Adipose tissue (tissue), 3 donors: ENCODE results near the gene FBXL5. TPM values are rescaled to one million over a fixed set of nuclear protein-coding genes. Genes with fewer than 3 reads are reported as not detected.
"Not testable (repeated sequence)": the region's sequence is repeated elsewhere in the genome, so short reads cannot be mapped to it uniquely, and the experiment has no call there.

ENCODE experiments used
- H3K27ac ChIP-seq: one replicate; pipeline ENCODE4 v1.5.1; 2013; ENCODE audit warnings: low read depth, low read length
- WGBS, 3 donors: extraction: QIAGEN DNeasy Blood & Tissue Kit; methylation state at CpG; one replicate each; pipeline ENCODE4 v1.1.7; 2013; 5-methylcytosine and 5-hydroxymethylcytosine counted together
- polyA plus RNA-seq, 3 donors: library from polyadenylated mRNA; stranded (reverse); fragments of 200-250 nt; gene quantifications; one replicate each; pipeline ENCODE4 v1.2.3, GENCODE V29; 2013
- donor health status: healthy with polysubstance abuse.
- donor health status: Bipolar disorder and iron deficiency.
- donor health status: healthy.

FBXL5 gene
- polyA plus RNA-seq, 3 donors, result 26.3 to 100 (median 79.4) TPM

DNA sequence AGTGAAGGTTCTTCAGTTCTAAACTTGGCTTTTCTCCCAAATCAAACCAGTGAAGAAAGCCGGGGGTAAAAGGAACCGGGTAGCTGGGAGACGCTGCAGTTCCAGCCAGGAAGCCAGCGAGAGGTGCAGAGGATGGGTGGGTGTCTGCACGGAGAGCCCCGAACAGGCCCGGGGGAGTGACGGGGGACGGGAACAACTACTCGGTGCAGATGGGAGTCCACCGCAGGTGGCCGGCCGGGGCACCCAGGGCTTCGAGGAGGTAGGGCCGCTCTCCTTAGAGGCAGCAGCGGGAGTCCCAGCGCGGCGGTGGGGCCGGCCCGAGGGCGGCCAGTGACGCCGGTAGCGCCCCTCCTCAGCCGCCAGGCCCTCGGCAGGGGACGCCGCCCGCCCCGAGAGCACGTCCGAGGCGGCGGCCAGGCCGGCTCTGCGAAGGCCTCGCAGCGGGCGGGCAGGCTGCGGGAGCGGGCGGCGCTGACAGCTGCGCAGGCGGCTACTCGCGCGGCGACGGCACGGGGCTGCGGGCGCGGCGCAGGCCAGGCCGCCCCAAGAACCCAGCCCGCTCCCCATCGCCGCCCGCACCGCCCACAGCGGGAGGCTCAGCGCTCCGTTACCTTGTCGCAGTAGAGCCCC is 449 bp downstream of the FBXL5 start:
- 0% methylated on average over 44 to 66 of the region's 66 CpGs for WGBS, 3 donors
- peak overlapping the region; percentile 83 for H3K27ac ChIP-seq

DNA sequence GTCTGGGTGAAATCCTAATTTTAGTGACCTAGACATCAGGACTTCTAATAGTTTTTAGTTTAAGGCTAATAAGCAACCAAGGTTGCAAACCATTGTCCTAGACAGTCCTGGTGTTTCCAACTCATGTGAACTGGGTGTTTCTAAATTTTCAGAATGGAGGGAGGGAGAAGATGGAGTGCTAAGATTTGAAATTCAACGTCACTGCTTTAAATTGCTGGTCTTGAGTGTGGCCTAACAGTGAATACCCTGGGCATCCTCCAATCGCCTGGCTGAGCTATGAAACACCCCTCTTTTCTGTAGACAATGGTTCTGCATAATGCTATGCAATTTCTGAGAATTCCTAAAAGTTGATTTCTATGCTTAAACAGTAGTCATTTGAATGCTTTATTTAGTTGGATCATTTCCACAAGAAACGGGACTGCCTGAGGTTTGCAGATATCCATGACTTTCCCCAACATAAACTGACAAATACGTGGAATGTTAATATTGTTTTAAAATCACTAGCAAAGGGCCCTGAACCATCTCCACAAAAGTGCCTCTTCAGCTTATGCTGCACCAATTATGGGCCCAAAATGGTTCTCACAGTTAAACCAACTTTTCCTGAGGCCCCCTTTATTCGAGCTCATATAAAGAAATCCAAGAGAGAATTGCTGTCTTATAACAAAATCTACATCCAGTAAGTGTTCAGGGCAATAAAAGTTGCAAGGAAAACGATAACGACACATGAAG is 1.1 kb downstream of the FBXL5 start:
- 0 to 2% (median 1%) methylated on average over 7 of the region's 7 CpGs for WGBS, 3 donors
- H3K27ac ChIP-seq, result no peak overlapping the region

DNA sequence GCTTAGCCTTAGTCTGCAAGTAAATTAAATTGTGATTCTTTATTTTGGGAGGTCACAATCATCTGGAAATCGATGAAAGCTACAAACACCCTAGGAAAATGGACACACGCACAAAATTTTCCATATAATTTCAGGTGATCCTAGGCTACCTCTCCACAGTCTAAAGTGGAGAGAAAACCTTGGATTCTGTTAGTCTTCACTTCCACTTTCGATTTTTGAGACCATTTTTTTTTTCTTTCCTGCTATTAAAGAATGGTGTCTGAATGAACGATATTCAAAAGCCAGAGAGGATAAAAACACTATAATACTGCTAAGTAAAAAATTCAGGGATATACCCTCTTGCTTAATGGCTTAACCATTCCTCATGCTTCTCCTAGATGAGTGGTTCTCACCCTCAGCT is 1.7 kb downstream of the FBXL5 start:
- WGBS, 3 donors, result 11 to 28% (median 18%) methylated on average over 4 of the region's 4 CpGs

DNA sequence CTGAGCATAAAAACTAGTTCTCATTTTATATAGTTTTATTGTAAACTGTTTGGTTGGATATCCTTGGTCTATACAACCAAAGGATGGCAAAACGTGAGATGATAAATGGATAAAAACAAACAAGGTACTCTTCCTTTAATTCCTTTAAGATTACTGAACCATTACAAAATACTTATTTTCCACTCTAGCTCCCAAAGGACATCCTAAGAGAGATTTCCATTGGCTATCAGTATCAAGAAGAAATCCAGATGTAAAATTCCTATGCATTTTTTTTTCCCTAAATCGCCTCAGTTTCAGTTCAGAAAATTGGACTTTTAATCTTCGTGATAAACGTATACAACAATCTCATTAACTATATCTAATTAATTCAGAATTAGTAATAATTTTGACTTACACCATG is 2.3 kb downstream of the FBXL5 start:
- WGBS, 3 donors, result 28 to 48% (median 45%) methylated on average over 4 of the region's 4 CpGs
- no peak overlapping the region for H3K27ac ChIP-seq

More for the DNA sequence above, 1.7 kb downstream of the FBXL5 start:
- no peak overlapping the region for H3K27ac ChIP-seq

DNA sequence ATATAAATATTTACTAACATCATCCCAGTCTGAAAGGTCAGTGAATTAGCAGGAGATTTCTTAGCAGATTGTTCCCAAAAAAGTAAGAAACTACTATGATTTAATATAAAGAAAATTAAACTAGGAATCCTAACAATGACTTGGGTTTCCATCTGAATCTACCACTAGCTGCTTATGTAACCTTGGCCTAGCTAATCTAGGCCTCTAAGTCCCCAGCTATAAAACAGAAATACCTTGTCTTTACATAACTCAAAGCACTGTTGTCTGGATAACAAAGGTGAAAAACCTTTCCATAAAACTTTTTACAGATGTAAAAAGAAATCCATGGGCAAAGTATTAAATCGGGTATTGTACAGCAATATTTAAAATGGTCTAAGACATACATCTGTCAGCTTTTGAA is 3.0 kb downstream of the FBXL5 start:
- H3K27ac ChIP-seq, result no peak overlapping the region
- WGBS, 3 donors, result 72 to 81% (median 78%) methylated on average over 1 of the region's 1 CpG

DNA sequence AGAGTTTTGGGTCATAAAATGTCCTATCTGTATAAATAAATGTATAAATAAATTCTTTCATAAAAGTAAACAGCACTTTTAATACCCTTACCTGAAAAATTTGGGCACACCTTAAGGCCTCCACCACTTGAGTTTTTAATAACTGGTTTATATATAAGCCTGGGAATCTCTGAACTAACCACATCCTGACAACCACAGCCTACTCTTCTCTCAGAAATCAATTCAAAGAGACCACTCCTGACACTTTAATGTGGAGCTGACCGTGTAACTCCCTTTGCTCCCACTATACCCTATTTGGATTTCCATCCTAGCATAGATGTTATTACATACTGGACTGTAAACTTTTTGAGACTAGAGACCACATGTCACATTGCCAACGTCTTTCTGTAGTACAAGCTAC is 3.5 kb downstream of the FBXL5 start:
- H3K27ac ChIP-seq, result no peak overlapping the region
- 24 to 27% (median 27%) methylated on average over 2 of the region's 2 CpGs for WGBS, 3 donors

DNA sequence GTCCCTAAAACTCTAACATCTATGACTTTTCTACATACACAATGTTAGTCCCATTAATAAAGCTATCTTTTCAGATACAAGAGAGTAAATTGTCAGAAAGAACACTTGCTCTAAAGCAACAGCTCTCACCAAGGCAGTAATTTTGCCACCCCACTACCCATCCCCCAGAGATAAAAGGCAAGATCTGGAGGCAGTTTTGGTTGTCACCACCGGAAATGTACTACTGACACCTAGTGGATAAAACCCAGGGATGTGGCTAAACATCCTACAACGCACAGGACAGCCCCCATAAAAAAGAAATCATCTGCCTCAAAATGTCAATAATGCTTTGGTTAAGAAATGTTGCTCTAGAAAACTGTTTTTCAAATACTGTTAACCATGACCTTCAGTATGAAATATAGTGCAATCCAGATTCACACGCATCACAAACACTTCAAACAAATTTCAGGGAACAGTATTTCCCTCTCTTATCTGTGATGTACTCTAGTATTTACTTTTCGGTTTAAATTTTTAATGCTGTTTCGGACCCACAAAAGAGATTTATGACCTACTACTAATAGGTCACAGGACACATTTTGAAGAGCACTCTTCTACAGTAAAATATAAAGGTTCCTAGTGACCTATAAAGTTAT is 5.1 kb downstream of the FBXL5 start:
- 20 to 31% (median 31%) methylated on average over 5 of the region's 5 CpGs for WGBS, 3 donors
- no peak overlapping the region for H3K27ac ChIP-seq

DNA sequence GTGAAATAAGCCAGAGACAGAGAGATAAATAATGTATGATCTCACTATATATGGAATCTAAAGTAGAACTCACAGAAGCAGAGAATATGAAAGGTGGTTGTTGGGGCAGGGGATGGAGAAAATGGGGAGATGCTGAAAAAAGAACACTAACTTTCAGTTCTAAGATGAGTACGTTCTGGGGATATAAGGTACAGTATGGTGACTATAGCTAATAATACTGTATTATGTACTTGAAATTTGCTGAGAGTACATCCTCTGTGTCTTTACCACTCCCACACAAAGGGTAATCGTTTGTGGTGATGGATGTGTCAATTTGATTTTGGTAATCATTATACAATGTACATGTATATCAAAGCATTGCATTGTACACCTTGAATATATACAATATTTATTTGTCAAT is 6.6 kb downstream of the FBXL5 start:
- WGBS, 3 donors, result 46 to 77% (median 76%) methylated on average over 2 of the region's 2 CpGs
- no peak overlapping the region for H3K27ac ChIP-seq

DNA sequence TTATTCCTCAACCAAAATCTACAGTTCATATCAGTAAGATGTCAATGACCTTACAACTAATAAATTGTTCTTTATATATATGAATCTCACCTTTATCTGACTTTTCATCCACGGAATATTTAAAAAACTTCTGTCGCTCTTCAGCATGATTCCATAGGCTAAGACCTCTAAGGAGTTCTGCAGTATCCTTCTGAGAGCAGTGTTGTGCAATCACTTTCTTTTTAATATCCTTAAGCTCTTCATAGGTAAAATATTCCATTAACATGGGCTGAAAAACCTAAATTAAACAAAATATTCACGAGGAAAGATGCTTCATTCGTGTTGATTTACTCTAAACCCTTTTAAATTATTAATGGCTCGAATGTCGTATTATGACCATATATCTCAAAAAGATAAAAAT is 16.7 kb downstream of the FBXL5 start:
- WGBS, 3 donors, result 94 to 96% (median 95%) methylated on average over 6 of the region's 6 CpGs
- no peak overlapping the region for H3K27ac ChIP-seq

DNA sequence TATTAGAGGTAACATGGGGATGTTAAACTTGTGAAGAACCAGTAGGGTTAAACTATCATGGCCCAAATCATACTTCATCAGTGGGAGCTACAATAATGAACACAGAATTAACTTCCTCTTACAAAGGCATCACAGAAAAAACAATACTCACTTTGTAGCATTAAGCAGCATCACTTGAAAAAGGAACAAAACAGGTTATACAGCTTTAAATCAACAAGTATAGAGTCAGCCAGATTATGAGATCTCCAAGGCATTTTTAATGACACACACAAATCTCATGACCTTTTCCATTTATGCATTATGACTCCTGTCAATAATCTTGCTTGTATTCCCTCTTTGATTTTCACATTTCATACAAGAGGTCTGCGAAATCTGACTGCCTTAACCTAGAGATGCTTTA is 18.3 kb downstream of the FBXL5 start:
- H3K27ac ChIP-seq, result no peak overlapping the region
- WGBS, 3 donors, result 80 to 95% (median 85%) methylated on average over 1 of the region's 1 CpG

DNA sequence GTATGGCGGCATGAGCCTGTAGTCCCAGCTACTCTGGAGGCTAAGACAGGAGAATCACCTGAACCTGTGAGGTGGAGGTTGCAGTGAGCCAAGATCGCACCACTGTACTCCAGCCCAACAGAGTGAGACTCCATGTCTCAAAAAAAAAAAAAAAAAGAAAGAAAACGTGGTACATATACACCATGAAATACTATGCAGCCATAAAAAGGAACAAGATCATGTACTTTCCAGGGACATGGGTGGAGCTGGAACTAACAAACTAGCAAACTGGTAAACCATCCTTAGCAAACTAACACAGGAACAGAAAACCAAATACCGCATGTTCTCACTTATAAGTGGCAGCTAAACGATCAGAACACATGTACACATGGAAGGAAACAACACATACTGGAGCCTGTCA is 37.8 kb downstream of the FBXL5 start:
- WGBS, 3 donors, result 95 to 98% (median 97%) methylated on average over 4 to 5 of the region's 5 CpGs

DNA sequence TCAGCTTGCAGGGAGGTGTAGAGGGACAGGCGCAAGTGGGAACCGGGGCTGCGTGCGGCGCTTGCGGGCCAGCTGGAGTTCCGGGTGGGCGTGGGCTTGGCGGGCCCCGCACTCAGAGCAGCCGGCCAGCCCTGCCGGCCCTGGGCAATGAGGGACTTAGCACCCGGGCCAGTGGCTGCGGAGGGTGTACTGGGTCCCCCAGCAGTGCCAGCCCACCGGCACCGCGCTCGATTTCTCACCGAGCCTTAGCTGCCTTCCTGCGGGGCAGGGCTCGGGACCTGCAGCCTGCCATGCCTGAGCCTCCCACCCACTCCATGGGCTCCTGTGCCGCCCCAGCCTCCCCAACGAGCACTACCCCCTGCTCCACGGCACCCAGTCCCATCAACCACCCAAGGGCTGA is 40.3 kb downstream of the FBXL5 start:
- 97 to 99% (median 99%) methylated on average over 13 to 23 of the region's 24 CpGs for WGBS, 3 donors
- H3K27ac ChIP-seq, result not testable (repeated sequence)

More for the DNA sequence above, 37.8 kb downstream of the FBXL5 start:
- not testable (repeated sequence) for H3K27ac ChIP-seq

DNA sequence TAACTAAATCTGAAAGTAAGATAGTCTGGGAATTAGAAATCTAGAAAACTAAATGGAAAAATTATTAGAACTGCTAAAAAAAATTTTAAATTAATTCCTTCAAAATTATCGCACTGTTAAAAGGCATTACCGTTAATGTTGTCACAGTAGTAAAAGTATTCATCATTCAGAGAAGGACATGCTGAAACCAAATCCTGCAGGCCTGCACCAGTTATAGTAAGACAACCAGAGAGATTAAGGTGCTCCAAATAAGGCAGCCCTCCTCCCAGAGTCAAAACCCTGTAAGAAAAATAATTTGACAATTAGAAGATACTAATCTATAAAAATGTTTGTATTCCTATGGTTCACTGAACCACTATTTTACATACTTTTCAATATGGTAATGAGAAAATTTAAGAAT is 43.0 kb downstream of the FBXL5 start:
- 98 to 99% (median 98%) methylated on average over 2 of the region's 2 CpGs for WGBS, 3 donors
- H3K27ac ChIP-seq, result no peak overlapping the region

DNA sequence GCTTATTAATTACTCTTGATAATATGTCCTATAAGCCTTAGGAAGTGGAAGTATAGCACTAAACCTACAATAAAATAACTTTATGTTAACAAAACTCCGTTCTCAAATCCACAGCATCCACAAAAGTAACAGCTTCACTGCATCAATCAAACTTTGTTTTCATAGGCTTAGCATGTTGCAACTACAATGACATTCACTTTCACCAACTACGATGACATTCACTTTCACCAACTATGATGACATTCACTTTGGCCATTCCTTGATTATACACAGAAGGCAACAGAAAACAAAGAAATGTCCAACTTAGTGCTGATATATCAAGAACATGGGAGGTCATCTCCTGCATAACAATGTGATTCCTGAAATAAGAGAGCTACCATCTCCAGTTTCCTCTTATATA is 44.3 kb downstream of the FBXL5 start:
- WGBS, 3 donors, result 72 to 91% (median 84%) methylated on average over 2 of the region's 2 CpGs
- no peak overlapping the region for H3K27ac ChIP-seq

DNA sequence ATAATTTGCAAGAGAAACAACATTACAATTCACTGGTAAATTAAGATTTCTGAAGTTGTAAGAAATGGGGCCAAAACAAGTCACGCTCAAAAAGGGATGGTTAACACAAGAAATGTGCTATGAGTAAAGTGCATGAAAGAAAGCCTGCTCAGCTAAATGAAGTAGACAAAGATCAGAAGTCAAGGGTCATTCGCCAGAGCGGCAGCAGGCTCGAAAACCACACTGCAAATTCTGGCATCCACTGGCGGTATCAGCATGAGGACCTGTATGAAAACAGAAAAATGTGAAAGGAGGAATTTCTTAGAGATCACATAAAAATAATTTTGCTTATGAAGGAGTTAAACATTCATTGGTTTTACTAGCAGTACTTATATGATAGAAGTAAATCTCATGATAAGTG is 49.6 kb downstream of the FBXL5 start:
- WGBS, 3 donors, result 93 to 97% (median 94%) methylated on average over 5 of the region's 5 CpGs
- no peak overlapping the region for H3K27ac ChIP-seq

DNA sequence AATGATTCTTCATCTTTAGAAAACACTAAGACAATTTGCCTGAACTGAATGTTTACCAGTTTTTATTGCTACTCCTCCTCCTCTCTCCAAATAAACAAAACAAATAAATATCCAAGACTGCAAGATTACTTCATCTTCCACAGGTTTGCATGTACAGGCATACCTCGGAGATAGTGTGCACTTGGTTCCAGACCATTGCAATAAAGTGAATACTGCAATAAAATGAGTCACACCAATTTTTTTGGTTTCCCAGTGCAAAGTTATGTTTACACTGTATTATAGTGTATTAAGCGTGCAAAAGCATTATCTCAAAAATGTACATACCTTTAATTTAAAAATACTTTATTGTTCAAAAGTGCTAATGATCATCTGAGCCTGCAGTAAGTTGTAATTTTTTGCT is 53.3 kb downstream of the FBXL5 start:
- H3K27ac ChIP-seq, result no peak overlapping the region
- WGBS, 3 donors, result 91 to 96% (median 95%) methylated on average over 2 of the region's 2 CpGs

DNA sequence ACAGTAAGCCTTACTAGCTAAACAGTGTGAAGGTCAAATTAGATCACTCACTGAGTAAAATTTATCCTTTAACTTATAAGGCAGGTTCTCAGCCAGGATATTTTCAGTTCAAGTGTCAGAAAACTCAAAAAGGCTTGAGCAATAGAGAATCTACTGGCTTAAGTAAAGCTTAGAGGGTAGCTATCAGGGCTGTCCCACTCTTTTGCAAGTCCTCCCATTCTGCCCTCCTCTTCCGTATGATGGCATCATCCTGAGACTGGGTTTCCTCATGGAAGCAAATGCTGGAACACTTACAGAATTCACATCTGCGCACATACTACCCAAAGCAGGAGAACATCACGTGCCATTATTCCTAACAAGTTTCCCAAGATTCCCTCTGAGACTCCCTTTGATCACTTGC is 55.0 kb downstream of the FBXL5 start:
- no peak overlapping the region for H3K27ac ChIP-seq
- WGBS, 3 donors, result 76 to 92% (median 89%) methylated on average over 3 of the region's 3 CpGs

DNA sequence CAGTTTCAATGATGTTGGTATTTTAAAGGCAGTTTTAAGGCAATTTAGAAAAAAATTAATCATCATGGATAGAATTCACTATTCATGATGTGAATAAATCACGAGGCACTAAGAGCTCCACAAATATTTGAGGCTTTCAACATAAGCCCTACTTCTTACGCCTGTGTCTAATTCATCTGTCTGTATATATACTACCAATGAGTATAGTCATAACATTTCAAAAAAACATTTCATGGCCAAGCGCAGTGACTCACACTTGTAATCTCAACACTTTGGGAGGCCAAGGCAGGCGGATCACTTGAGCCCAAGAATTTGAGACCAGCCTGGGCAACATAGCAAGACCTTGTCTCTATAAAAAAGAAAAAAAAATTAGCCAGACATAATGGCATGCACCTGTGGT is 56.5 kb downstream of the FBXL5 start:
- no peak overlapping the region for H3K27ac ChIP-seq
- 96 to 97% (median 97%) methylated on average over 4 of the region's 4 CpGs for WGBS, 3 donors

DNA sequence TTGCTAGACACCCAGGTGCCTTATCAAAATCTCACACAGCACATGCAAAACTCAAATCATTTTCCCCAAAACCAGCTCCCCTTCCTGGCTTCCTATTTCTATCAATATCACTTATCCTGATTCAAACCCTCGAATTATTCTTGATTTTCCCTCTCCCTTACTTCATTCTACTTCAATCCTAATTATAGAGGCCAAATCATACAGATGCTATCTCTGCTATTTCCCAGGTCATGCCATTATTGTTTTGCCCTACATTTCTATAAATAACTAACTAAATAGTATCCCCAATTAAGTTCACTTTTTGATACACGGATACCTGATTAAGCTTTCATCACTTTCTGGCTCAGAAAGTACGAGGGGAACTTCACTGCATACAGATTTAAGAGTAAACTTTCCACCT is 62.4 kb downstream of the FBXL5 start:
- WGBS, 3 donors, result 67 to 72% (median 72%) methylated on average over 3 of the region's 3 CpGs
- H3K27ac ChIP-seq, result no peak overlapping the region

DNA sequence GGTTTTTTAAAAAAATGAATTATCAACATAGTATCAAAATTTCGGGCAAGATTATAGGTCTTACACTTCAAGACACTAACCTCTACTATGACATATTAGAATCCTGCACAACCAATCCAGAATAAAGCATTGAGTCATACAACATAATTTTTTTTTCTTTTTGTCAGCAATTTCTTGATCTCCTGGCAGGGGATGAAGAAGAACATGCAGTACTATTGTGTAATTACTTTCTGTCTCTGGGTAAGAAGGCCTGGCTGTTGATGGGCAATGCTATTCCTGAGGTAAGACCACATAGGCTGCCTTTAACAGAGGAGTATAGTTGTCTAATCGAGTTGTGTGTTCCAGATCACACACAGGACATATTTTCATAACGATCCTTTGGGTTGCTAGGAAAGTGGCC is 67.5 kb downstream of the FBXL5 start:
- H3K27ac ChIP-seq, result no peak overlapping the region
- WGBS, 3 donors, result 59 to 80% (median 67%) methylated on average over 3 of the region's 3 CpGs
